ENCODE measurements around the gene ATP11B. TPM values are rescaled to one million over a fixed set of nuclear protein-coding genes. Genes with fewer than 3 reads are reported as not detected.
A peak's percentile ranks its signal among the peaks of the same experiment; 100 is the strongest.

Gene ATP11B
- 49.9 and 64.9 TPM in 2 replicates for total RNA-seq

GRCh38 chr3:182792901-182793662, at the start of gene ATP11B:
ATP11B (plus strand) TSS chr3:182793504; CDS start chr3:182793760, 256 bp downstream.
- no peak for DNase-seq (ENCODE audit: low read depth, low spot score)

GRCh38 chr3:182746959-182747358, 46.3 kb upstream of the ATP11B start:
- DNase-seq (ENCODE audit: low read depth, low spot score) = no peak

- peak; percentile 29 for DNase-seq (ENCODE audit: low read depth, low spot score)
These were observed 38.0 kb upstream of the ATP11B start for GRCh38 chr3:182755308-182755707.

GRCh38 chr3:182755712-182756111, 37.6 kb upstream of the ATP11B start:
- DNase-seq (ENCODE audit: low read depth, low spot score) = no peak

- DNase-seq (ENCODE audit: low read depth, low spot score) = no peak
These were observed 32.6 kb upstream of the ATP11B start for GRCh38 chr3:182760576-182761164.

GRCh38 chr3:182763896-182764295, 29.4 kb upstream of the ATP11B start:
- no peak for DNase-seq (ENCODE audit: low read depth, low spot score)

- no peak for DNase-seq (ENCODE audit: low read depth, low spot score)
These were observed 28.0 kb upstream of the ATP11B start for GRCh38 chr3:182765287-182765686.

GRCh38 chr3:182766099-182766498, 27.2 kb upstream of the ATP11B start:
- no peak for DNase-seq (ENCODE audit: low read depth, low spot score)

GRCh38 chr3:182768413-182768812, 24.9 kb upstream of the ATP11B start:
- no peak for DNase-seq (ENCODE audit: low read depth, low spot score)

GRCh38 chr3:182769673-182770072, 23.6 kb upstream of the ATP11B start:
- no peak for DNase-seq (ENCODE audit: low read depth, low spot score)

GRCh38 chr3:182782149-182782548, 11.2 kb upstream of the ATP11B start:
- no peak for DNase-seq (ENCODE audit: low read depth, low spot score)

GRCh38 chr3:182783106-182783505, 10.2 kb upstream of the ATP11B start:
- no peak for DNase-seq (ENCODE audit: low read depth, low spot score)

- no peak for DNase-seq (ENCODE audit: low read depth, low spot score)
These were observed 8.8 kb upstream of the ATP11B start for GRCh38 chr3:182784542-182784941.

- no peak for DNase-seq (ENCODE audit: low read depth, low spot score)
These were observed 8.2 kb upstream of the ATP11B start for GRCh38 chr3:182785142-182785541.

- DNase-seq (ENCODE audit: low read depth, low spot score) = no peak
These were observed 7.5 kb upstream of the ATP11B start for GRCh38 chr3:182785756-182786155.

- DNase-seq (ENCODE audit: low read depth, low spot score) = no peak
These were observed 6.6 kb upstream of the ATP11B start for GRCh38 chr3:182786564-182787196.

GRCh38 chr3:182787302-182788036, 5.8 kb upstream of the ATP11B start:
- DNase-seq (ENCODE audit: low read depth, low spot score) = no peak

GRCh38 chr3:182789371-182789770, 3.9 kb upstream of the ATP11B start:
- no peak for DNase-seq (ENCODE audit: low read depth, low spot score)

- DNase-seq (ENCODE audit: low read depth, low spot score) = no peak
These were observed 2.7 kb upstream of the ATP11B start for GRCh38 chr3:182790612-182791011.

- no peak for DNase-seq (ENCODE audit: low read depth, low spot score)
These were observed 555 bp downstream of the ATP11B start for GRCh38 chr3:182793663-182794454.

Data from pulmonary artery endothelial cell (primary cell).